HUES64 (cell line): ENCODE results near the gene SGPP2.

Experiments
- H3K27ac ChIP-seq: 2 replicates; pipeline ENCODE4 v1.7.0; 2013; ENCODE audit warnings: low read depth, low read length, inconsistent platforms
- H3K27me3 ChIP-seq: 2 replicates; pipeline ENCODE4 v1.6.1; 2013; ENCODE audit warnings: mild to moderate bottlenecking, low read length; ENCODE audit not compliant: insufficient read depth
- H3K36me3 ChIP-seq: 2 replicates; pipeline ENCODE4 v1.6.1; 2013; ENCODE audit warnings: mild to moderate bottlenecking, low read length; ENCODE audit not compliant: insufficient read depth
- H3K4me1 ChIP-seq: 2 replicates; pipeline ENCODE4 v1.6.1; 2013; ENCODE audit warnings: mild to moderate bottlenecking, low read length, moderate library complexity; ENCODE audit not compliant: insufficient read depth
- H3K4me3 ChIP-seq: 2 replicates; pipeline ENCODE4 v1.5.1; 2013; ENCODE audit warnings: mild to moderate bottlenecking, low read length, moderate library complexity
- H3K9ac ChIP-seq: 2 replicates; pipeline ENCODE4 v1.6.1; 2013; ENCODE audit warnings: mild to moderate bottlenecking, low read depth, low read length
- H3K9me3 ChIP-seq: 2 replicates; pipeline ENCODE4 v1.6.1; 2013; ENCODE audit warnings: low read depth, low read length; ENCODE audit not compliant: insufficient read depth
- WGBS: fragments of 150-250, 120-280 bp; methylation state at CpG from one replicate; pipeline ENCODE4 v1.1.7; 2013; ENCODE audit warnings: missing lambda C conversion rate; 5-methylcytosine and 5-hydroxymethylcytosine counted together

The SGPP2 gene

DNA sequence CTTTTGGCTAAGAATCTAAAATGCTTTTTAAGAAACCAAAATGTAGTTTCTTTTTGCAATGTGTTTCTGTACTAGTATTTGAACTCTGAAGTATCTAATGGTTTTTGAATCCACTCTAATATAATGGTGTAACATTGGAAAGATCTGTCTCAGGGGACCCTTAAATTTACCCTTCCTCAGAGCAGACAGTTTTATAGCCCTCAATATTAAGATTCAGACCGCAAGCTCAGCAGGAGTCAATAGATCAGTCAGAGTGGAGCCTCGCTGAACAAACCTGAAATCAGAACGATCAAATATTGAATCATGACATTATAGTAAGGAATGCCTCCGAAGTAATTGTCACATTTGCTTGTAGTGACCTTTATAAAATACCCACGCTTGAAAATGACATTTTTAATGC, 18.3 kb downstream of the SGPP2 start:
- Histone ChIP-seq H3K9me3 (no peaks in the 10 kb centered on the region), H3K27me3 (0 out of 2 replicates have a peak, but pooled peaks cover 5% of the 10 kb centered on the region), H3K9ac (no peak overlapping the region), H3K36me3 (no peaks in the 10 kb centered on the region), H3K27ac (no peak overlapping the region), H3K4me3 (no peak overlapping the region), H3K4me1 (no peaks in the 10 kb centered on the region)
- 97% methylated on average over 5 of the region's 5 CpGs for WGBS

DNA sequence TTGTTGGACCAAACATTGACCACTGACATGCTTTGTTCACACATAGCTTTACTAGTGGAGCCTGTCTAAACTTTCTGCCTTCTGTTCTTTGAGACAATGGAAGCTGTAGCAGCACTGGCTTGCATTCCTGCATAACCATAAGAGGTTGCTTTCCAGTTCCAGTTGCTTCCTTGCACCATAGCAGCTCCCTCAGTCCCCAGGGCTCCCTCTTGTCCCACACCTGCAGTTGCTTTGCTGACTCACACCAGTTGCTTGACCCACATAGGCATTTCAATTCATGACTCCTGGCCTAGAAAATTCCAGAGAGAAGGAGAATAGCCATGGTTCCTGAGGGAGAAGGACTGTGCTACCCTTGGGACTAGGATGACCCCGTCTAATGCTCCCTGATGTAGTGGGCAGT, 20.9 kb downstream of the SGPP2 start:
- Histone ChIP-seq H3K4me1 (no peaks in the 10 kb centered on the region), H3K27ac (no peak overlapping the region), H3K9ac (no peak overlapping the region), H3K4me3 (no peak overlapping the region), H3K27me3 (0 out of 2 replicates have a peak, but pooled peaks cover 2% of the 10 kb centered on the region), H3K9me3 (no peaks in the 10 kb centered on the region), H3K36me3 (no peaks in the 10 kb centered on the region)
- 91% methylated on average over 1 of the region's 1 CpG for whole genome bisulfite sequencing

DNA sequence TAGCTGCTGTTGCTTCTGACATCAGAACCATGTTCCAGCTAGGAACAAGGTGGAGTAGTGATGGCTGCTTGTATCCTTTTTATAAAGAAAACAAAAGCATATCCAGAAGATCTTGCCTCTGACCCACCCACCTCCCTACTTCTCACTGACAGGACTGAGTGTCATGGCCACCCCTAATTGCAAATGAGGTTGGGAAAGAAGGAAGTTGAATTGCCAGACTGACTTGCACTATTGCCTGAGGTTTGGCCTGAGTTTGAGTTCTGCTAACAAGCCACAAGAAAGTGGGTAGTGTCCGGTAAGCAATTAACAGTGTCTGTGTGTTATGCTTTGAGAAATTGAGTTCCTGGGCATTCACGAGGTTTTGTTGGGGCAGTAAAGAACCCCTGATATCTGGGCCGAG, 22.8 kb downstream of the SGPP2 start:
- WGBS, result 93% methylated on average over 3 of the region's 3 CpGs
- no peaks in the 10 kb centered on the region for H3K9me3 ChIP-seq
- H3K4me3 ChIP-seq, result no peak overlapping the region
- no peak overlapping the region for H3K9ac ChIP-seq
- no peaks in the 10 kb centered on the region for H3K36me3 ChIP-seq
- no peak overlapping the region for H3K27ac ChIP-seq
- H3K27me3 ChIP-seq, result 0 out of 2 replicates have a peak, but pooled peaks cover 2% of the 10 kb centered on the region
- H3K4me1 ChIP-seq, result no peaks in the 10 kb centered on the region

DNA sequence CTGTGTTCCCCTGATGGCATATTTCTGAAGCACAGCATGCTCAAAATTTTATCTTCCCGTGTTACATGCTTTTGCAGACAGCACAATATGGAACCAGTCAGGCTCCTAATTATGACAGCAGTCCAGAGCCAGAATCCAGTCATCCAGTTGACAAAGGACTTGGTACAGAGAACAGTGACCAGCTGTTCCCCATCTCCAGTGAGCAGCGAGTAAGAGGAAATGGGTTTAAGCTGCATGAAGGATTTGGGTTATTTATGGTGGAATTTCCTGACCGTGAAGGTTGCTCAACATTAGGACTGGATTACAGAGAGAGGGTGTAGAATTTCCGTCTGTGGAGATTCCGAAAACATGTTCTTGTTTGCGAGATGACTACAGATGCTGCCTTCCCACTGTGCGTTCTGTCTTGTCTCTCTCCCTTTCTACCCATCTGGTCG, 24.4 kb downstream of the SGPP2 start:
- Histone ChIP-seq H3K9me3 (no peaks in the 10 kb centered on the region), H3K27ac (no peak overlapping the region), H3K4me3 (no peak overlapping the region), H3K9ac (no peak overlapping the region), H3K27me3 (0 out of 2 replicates have a peak, but pooled peaks cover 2% of the 10 kb centered on the region), H3K4me1 (0 out of 2 replicates have a peak, but pooled peaks cover 4% of the 10 kb centered on the region), H3K36me3 (no peaks in the 10 kb centered on the region)
- WGBS, result 86% methylated on average over 8 of the region's 8 CpGs

DNA sequence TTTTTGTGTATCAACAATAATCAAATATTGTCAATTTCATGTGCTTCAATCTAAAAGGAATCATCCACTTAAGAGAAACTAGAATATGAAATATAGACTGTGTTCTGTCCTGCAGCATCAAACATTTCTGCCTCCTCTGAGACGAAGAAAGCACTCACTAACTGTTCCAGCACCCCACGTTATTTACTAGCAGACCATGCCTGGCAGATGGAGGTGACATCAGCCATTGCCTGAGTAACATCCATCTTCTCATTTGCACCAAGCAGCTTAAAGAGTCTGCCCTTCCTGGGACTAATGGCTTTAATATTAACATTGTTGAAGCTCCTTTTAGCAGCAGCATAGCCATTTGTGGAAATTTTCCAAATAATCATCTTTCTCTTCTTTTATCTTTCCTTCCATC, 25.7 kb downstream of the SGPP2 start:
- Histone ChIP-seq H3K36me3 (no peaks in the 10 kb centered on the region), H3K27me3 (0 out of 2 replicates have a peak, but pooled peaks cover 2% of the 10 kb centered on the region), H3K4me3 (no peak overlapping the region), H3K9ac (no peak overlapping the region), H3K27ac (no peak overlapping the region), H3K4me1 (0 out of 2 replicates have a peak, but pooled peaks cover 4% of the 10 kb centered on the region), H3K9me3 (no peaks in the 10 kb centered on the region)
- WGBS, result 87% methylated on average over 2 of the region's 2 CpGs

DNA sequence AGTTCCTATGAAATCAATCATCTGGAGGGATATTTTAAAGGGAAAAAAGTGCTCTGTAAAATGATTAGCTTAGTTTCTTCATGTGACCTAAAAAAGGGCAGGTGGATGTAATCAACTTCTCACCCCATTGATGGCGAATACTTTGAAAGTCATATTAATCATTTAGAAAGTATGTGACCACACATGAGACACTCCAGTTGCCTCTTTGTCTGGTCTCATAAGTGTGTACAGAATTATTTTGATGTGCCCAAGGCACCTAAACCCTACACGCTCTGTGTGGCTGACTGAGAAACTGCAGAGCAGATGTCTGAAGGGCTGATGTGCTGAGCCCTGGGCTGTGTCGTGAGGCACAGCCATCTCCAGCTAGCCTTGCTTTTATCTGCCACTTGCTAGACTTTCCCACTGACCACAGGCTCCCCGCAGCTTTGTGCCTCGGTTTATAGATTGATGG, 26.9 kb downstream of the SGPP2 start:
- Histone ChIP-seq H3K27ac (no peak overlapping the region), H3K4me3 (no peak overlapping the region), H3K36me3 (no peaks in the 10 kb centered on the region), H3K27me3 (no peaks in the 10 kb centered on the region), H3K9me3 (no peaks in the 10 kb centered on the region), H3K9ac (no peak overlapping the region), H3K4me1 (0 out of 2 replicates have a peak, but pooled peaks cover 4% of the 10 kb centered on the region)
- WGBS, result 75% methylated on average over 2 of the region's 5 CpGs

DNA sequence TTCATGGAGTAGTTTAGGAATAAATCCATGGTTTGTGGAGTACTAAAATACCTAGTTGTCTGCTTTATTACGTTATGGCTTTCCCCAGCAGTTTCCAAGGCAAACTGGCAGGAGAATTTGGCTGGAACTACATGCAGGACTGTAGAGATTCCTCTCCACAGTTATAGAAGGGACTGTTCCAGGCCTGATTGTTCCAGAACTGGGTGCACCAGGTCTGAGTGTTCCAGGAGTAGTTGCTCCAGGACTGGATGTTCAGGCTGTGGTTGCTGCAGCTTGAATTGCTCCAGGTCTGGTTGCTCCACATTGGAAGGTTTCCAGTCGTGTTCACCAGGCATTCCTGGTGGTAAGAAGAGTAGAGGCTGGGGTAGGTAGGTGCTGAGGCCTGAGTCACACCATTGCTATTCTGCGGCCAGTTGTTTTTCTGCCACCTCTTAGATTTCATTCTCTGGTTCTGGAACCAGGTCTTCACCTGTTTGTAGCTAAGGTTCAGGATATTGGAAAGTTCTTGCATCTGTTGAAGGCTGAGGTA, 28.1 kb downstream of the SGPP2 start:
- H3K27me3 ChIP-seq, result no peaks in the 10 kb centered on the region
- H3K4me1 ChIP-seq, result 0 out of 2 replicates have a peak, but pooled peaks cover 4% of the 10 kb centered on the region
- no peak overlapping the region for H3K4me3 ChIP-seq
- H3K36me3 ChIP-seq, result no peaks in the 10 kb centered on the region
- no peaks in the 10 kb centered on the region for H3K9me3 ChIP-seq
- no peak overlapping the region for H3K27ac ChIP-seq
- H3K9ac ChIP-seq, result no peak overlapping the region
- 79% methylated on average over 3 of the region's 3 CpGs for WGBS

DNA sequence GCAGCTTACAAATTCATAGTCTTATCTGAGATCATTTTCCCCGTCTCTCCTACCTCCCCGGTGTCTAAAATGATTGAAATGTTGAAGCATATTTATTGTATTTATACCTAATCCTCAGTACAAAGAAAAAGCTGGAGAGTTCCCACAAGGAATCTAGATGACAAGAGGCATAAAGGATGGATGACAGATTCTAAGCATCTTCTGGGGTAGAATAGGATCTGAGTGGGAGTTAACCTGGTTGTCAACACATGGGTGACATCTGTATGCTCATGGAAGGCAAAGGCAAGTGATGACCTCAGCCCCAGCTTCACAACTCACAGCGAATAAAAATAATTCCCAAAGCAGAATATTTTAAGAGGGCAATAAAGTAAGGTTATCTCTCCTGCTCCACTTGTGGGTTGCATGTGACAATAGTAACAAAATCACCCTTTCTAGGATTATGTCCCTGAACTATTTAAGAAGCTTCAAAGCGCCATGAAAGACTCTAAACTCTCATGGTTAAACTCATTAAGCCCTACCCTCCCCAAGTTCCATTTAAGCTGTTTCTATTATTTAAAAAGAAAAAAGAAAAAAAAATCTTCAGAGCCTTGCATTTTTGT, 32.2 kb downstream of the SGPP2 start:
- Histone ChIP-seq H3K4me3 (no peak overlapping the region), H3K36me3 (no peaks in the 10 kb centered on the region), H3K4me1 (0 out of 2 replicates have a peak, but pooled peaks cover 4% of the 10 kb centered on the region), H3K27ac (no peak overlapping the region), H3K9me3 (0 out of 2 replicates have a peak, but pooled peaks cover 5% of the 10 kb centered on the region), H3K27me3 (no peaks in the 10 kb centered on the region), H3K9ac (no peak overlapping the region)
- WGBS, result 100% methylated on average over 1 of the region's 4 CpGs

DNA sequence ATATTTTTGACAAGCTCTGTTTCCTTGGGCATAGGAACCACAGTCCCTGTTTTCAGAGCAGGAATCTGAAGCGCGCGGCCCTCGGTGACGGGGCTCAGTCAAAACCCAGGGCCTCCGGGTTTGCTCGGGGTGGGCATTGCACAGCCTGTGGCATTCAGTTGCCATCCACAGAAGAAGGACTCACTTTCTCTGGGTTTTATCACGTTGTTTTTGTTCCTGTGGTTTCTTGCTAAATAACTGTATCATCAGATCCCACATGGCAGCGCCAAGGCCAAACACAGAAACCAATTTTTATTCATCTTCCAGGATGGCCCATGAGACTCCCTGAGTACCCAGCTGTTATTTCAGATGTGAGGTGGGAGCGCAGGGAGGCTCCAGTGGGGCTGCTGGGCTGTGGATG, 35.6 kb downstream of the SGPP2 start:
- Histone ChIP-seq H3K27ac (no peak overlapping the region), H3K9ac (no peak overlapping the region), H3K4me3 (no peak overlapping the region), H3K36me3 (no peaks in the 10 kb centered on the region), H3K4me1 (no peaks in the 10 kb centered on the region), H3K9me3 (0 out of 2 replicates have a peak, but pooled peaks cover 5% of the 10 kb centered on the region), H3K27me3 (no peaks in the 10 kb centered on the region)
- WGBS, result 99% methylated on average over 10 of the region's 10 CpGs

DNA sequence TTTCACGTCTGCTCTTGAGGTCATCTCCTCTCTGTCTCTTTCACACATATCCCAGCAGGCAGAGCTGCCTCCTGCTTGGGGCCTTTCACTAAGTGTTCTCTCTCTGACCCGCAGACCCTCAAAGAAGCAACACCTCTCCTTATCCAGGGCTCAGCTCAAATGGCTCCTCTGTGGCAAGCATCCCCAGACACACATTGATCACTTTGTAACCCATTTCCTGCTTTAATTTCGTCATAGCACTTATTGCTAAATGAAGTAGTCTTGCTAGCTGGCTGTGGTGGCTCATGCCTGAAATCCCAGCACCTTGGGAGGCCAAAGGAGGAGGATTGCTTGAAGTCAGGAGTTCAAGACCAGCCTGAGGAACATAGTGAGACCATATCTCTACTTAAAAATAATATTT, 41.4 kb downstream of the SGPP2 start:
- Histone ChIP-seq H3K27ac (no peak overlapping the region), H3K36me3 (no peaks in the 10 kb centered on the region), H3K9ac (no peak overlapping the region), H3K27me3 (no peaks in the 10 kb centered on the region), H3K4me1 (peaks cover 5% of the 10 kb centered on the region), H3K4me3 (no peak overlapping the region), H3K9me3 (0 out of 2 replicates have a peak, but pooled peaks cover 5% of the 10 kb centered on the region)
- WGBS, result 85% methylated on average over 3 of the region's 3 CpGs

DNA sequence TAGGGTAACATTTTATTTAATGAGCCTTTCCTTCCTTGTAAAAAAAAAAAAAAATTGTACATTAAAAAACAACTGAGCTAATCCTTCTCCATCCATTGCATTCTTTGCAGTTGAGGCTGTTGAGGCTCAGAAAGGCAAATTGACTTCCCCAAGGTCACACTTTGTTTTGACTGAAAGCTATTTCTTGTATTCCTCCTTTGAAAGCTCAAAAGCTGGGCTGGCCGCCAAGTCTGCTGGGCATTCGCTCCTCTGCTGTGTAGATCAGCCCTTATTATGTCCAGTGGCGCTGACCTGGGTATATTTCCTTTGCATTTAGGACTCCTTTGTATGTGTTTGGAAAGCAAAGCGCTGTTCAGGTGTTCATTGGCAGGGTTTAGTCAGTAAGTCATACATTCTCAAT, 44.0 kb downstream of the SGPP2 start:
- 93% methylated on average over 4 of the region's 4 CpGs for WGBS
- Histone ChIP-seq H3K27ac (no peak overlapping the region), H3K4me1 (peaks cover 19% of the 10 kb centered on the region), H3K27me3 (no peaks in the 10 kb centered on the region), H3K4me3 (no peak overlapping the region), H3K36me3 (no peaks in the 10 kb centered on the region), H3K9me3 (no peaks in the 10 kb centered on the region), H3K9ac (no peak overlapping the region)
